GM20000 (cell line): ENCODE data around the gene LUZP1.

Experiments used
- DNase-seq: peaks from one replicate; pipeline ENCODE4 v3.0.0; 2012; ENCODE audit warnings: low spot score
- CTCF ChIP-seq: IDR thresholded peaks from 2 replicates; pipeline ENCODE4 v1.5.1; 2012; ENCODE audit warnings: mild to moderate bottlenecking, control low read depth; ENCODE audit errors: extremely low read depth, missing control alignments

LUZP1 gene

GRCh38 chr1:23120383-23120782, 48.3 kb downstream of the LUZP1 start:
- no peak for DNase-seq
- no peak for TF ChIP-seq CTCF

- TF ChIP-seq CTCF = no peak
- no peak for DNase-seq
Observed at GRCh38 chr1:23118957-23119792, 49.5 kb downstream of the LUZP1 start.

- no peak for DNase-seq
- TF ChIP-seq CTCF = no peak
Observed at GRCh38 chr1:23118407-23118806, 50.2 kb downstream of the LUZP1 start.

GRCh38 chr1:23116921-23117699, 51.5 kb downstream of the LUZP1 start:
- no peak for TF ChIP-seq CTCF
- DNase-seq = no peak

- no peak for DNase-seq
Observed at GRCh38 chr1:23116216-23116836, 52.3 kb downstream of the LUZP1 start.

GRCh38 chr1:23114424-23115079, 54.1 kb downstream of the LUZP1 start:
- no peak for TF ChIP-seq CTCF
- no peak for DNase-seq

More at GRCh38 chr1:23116216-23116836, 52.3 kb downstream of the LUZP1 start:
- no peak for TF ChIP-seq CTCF
